ENCODE measurements around the gene CD63. TPM values are rescaled to one million over a fixed set of nuclear protein-coding genes. Genes with fewer than 3 reads are reported as not detected.

The CD63 gene
- total RNA-seq, 1 experiment from 2014 or later: 1,362 TPM

- DNase-seq (ENCODE audit: low spot score): no peak
Observed at GRCh38 chr12:55705782-55706402, 22.9 kb downstream of the CD63 start.

- DNase-seq (ENCODE audit: low spot score): no peak
Observed at GRCh38 chr12:55704824-55705718, 23.7 kb downstream of the CD63 start.

- DNase-seq (ENCODE audit: low spot score): no peak
Observed at GRCh38 chr12:55703901-55704761, 24.7 kb downstream of the CD63 start.

- DNase-seq (ENCODE audit: low spot score): no peak
Observed at GRCh38 chr12:55703288-55703687, 25.5 kb downstream of the CD63 start.

GRCh38 chr12:55702861-55703260 lies 25.9 kb downstream of the CD63 start:
- no peak for DNase-seq (ENCODE audit: low spot score)

- DNase-seq (ENCODE audit: low spot score): no peak
Observed at GRCh38 chr12:55700255-55701018, 28.4 kb downstream of the CD63 start.

- no peak for DNase-seq (ENCODE audit: low spot score)
Observed at GRCh38 chr12:55699471-55700055, 29.2 kb downstream of the CD63 start.

- DNase-seq (ENCODE audit: low spot score): no peak
Observed at GRCh38 chr12:55698965-55699364, 29.8 kb downstream of the CD63 start.

- DNase-seq (ENCODE audit: low spot score): no peak
Observed at GRCh38 chr12:55698241-55698955, 30.4 kb downstream of the CD63 start.

GRCh38 chr12:55697686-55698085 lies 31.1 kb downstream of the CD63 start:
- no peak for DNase-seq (ENCODE audit: low spot score)

- no peak for DNase-seq (ENCODE audit: low spot score)
Observed at GRCh38 chr12:55696796-55697462, 31.9 kb downstream of the CD63 start.

GRCh38 chr12:55696141-55696540 lies 32.7 kb downstream of the CD63 start:
- DNase-seq (ENCODE audit: low spot score): no peak

GRCh38 chr12:55695349-55695748 lies 33.5 kb downstream of the CD63 start:
- no peak for DNase-seq (ENCODE audit: low spot score)

GRCh38 chr12:55694651-55695050 lies 34.2 kb downstream of the CD63 start:
- no peak for DNase-seq (ENCODE audit: low spot score)

- no peak for DNase-seq (ENCODE audit: low spot score)
Observed at GRCh38 chr12:55694188-55694515, 34.7 kb downstream of the CD63 start.

- no peak for DNase-seq (ENCODE audit: low spot score)
Observed at GRCh38 chr12:55693323-55694187, 35.3 kb downstream of the CD63 start.

- DNase-seq (ENCODE audit: low spot score): no peak
Observed at GRCh38 chr12:55692631-55693322, 36.0 kb downstream of the CD63 start.
